Adrenal gland (tissue), 12 donors: ENCODE data around the gene IDH3G. TPM values are rescaled to one million over a fixed set of nuclear protein-coding genes. Genes with fewer than 3 reads are reported as not detected.

Experiments
- DNase-seq, 7 donors: peaks; one replicate each; pipeline ENCODE4 v3.0.0-alpha.2; 2019 to 2020
- H3K27ac ChIP-seq, 5 donors: fragments of 200-600 bp; sonication (generic) in 4 of 5; 1 replicate in 3 of 5; 2 replicates in 2 of 5; pipeline versions ENCODE4 v1.5.1 to v1.8.0; 2016 to 2020; ENCODE audit warnings: mild to moderate bottlenecking in 1 of 5
- H3K27me3 ChIP-seq: fragments of 200-600 bp; 2 replicates; pipeline ENCODE4 v1.8.0; 2021
- H3K36me3 ChIP-seq, 2 donors: fragments of 200-600 bp; replicated peaks in 1 of 2; 1 replicate in 1 of 2; 2 replicates in 1 of 2; pipeline versions ENCODE4 v1.5.1 to v1.8.0; 2018 to 2022
- H3K4me1 ChIP-seq, 2 donors: fragments of 200-600 bp; replicated peaks in 1 of 2; 1 replicate in 1 of 2; 2 replicates in 1 of 2; pipeline versions ENCODE4 v1.5.1 to v1.8.0; 2018 to 2021
- H3K4me3 ChIP-seq, 4 donors: fragments of 200-600 bp; sonication (generic) in 3 of 4; one replicate each; pipeline ENCODE4 v1.5.1; 2016 to 2018
- H3K9me3 ChIP-seq, 3 donors: fragments of 200-600 bp; sonication (generic) in 1 of 3; replicated peaks in 1 of 3; 1 replicate in 2 of 3; 2 replicates in 1 of 3; pipeline versions ENCODE4 v1.5.1 to v1.8.0; 2016 to 2021
- POLR2A ChIP-seq, 2 donors: fragments of 450-650 bp; IDR thresholded peaks; one replicate each; pipeline ENCODE4 v1.6.1; 2017; ENCODE audit warnings: antibody characterized with exemption in 2 of 2, mild to moderate bottlenecking in 2 of 2, moderate library complexity in 1 of 2
- WGBS, 4 donors: extraction: QIAGEN DNeasy Blood & Tissue Kit in 2 of 4; methylation state at CpG; one replicate each; pipeline versions ENCODE4 v1.1.5 to v1.1.7; 2013 to 2017; 5-methylcytosine and 5-hydroxymethylcytosine counted together
- intact Hi-C, 2 donors: fragments of 100-400 bp; cut with DNase I; formaldehyde crosslinking; loops; one replicate each; pipeline versions ENCODE4 v1.14.1 to v1.15.0; 2022 to 2023
- polyA plus RNA-seq, 3 donors: library from polyadenylated mRNA; stranded (reverse); fragments of 200-250 nt in 2 of 3; fragments of 350-450 nt in 1 of 3; fragmentation: Illumina TruSeq in 1 of 3; extraction: RNeasy Lipid Tissue Mini Kit (QIAGEN cat#74804) in 1 of 3; gene quantifications; one replicate each; pipeline ENCODE4 v1.2.3, GENCODE V29; 2013 to 2014
- total RNA-seq, 9 donors: library from RNA; depleted of rRNA in 4 of 9; stranded (reverse); fragments of >200 nt in 4 of 9; fragments of 120-200 nt in 1 of 9; fragmentation: NEBNext Ultra II Directional in 1 of 9; extraction: Animal tissue kit (Norgen Biotek cat#: 25700) in 1 of 9; gene quantifications; one replicate each; pipeline versions ENCODE4 v1.1.0 to v1.2.4, GENCODE V29; 2013 to 2023
- TF ChIP-seq, protein P1 (sequence below), 6 experiments: fragments of 450-650 bp in 4 of 6; fragments of 200-600 bp in 2 of 6; sonication (generic) in 1 of 6; IDR thresholded peaks; 1 replicate in 5 of 6; 2 replicates in 1 of 6; pipeline versions ENCODE4 v1.5.1 to v1.8.0; 2016 to 2021; ENCODE audit warnings: antibody characterized with exemption in 6 of 6, mild to moderate bottlenecking in 2 of 6, moderate library complexity in 1 of 6
- donor health status: healthy with polysubstance abuse.
- donor health status: Bipolar disorder and iron deficiency.
- donor health status: DM: yes; HTN: yes; CAD: no.
- donor health status: DM: no; HTN: no; CAD: no.
- donor health status: DM: no; HTN: no; CAD: no.
- donor health status: DM: yes; HTN: yes; CAD: no.

The IDH3G gene
- total and polyA plus RNA-seq, 12 donors, result 68.4 to 144 (median 85.2) TPM

DNA sequence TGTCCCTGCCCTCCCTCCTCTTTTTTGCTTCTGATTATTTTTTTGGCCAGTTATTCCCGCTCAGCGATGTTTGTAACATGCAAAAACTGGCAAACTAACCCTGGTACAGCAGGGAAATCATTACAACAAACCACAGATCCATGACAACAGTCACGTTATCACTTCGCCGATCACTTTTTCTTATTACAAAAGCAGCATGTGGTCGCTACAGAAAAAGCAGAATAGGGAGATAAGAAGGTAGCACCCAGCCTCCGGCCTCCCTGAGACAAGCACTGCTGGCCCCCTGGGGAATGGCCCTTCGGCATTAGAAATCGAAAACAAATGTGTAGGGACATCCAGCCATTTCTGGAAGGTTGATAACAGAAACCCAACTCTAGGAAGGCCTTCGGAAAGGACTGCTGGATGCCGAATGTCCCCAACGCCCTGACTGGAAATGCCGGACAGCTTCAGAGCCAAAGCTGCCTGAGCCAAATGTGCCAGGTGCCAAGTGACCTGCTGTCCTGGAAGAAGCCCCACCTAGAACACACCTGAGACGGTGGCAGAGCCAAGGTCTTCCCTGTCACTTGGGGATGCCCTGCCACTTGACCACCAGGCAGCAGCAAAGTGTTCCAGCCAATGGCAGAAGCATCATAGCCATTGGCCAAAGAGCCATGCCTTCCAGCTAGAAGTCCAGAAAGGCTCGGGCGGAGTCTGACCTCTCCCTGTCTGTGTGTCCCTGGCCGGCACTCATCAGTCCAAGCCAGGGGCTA, 2.9 kb downstream of the IDH3G start:
- no peak for DNase-seq
- TF ChIP-seq POLR2A (IDR thresholded peaks at IDR 0.05), result no peak
- TF ChIP-seq, protein P1, sequence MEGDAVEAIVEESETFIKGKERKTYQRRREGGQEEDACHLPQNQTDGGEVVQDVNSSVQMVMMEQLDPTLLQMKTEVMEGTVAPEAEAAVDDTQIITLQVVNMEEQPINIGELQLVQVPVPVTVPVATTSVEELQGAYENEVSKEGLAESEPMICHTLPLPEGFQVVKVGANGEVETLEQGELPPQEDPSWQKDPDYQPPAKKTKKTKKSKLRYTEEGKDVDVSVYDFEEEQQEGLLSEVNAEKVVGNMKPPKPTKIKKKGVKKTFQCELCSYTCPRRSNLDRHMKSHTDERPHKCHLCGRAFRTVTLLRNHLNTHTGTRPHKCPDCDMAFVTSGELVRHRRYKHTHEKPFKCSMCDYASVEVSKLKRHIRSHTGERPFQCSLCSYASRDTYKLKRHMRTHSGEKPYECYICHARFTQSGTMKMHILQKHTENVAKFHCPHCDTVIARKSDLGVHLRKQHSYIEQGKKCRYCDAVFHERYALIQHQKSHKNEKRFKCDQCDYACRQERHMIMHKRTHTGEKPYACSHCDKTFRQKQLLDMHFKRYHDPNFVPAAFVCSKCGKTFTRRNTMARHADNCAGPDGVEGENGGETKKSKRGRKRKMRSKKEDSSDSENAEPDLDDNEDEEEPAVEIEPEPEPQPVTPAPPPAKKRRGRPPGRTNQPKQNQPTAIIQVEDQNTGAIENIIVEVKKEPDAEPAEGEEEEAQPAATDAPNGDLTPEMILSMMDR (IDR thresholded peaks at IDR 0.05), result no peak
- Histone ChIP-seq H3K9me3 (no peaks in the 10 kb centered on the region), H3K27me3 (no peaks in the 10 kb centered on the region), H3K4me3 (no peak overlapping the region), H3K4me1 (peaks cover 5 to 18% of the 10 kb centered on the region in 2 donors), H3K36me3 (peaks cover 0 to 16% of the 10 kb centered on the region in 2 donors), H3K27ac (no peak overlapping the region)
- intact Hi-C loops, result no loop called here
- WGBS, 4 donors, result 82 to 90% (median 86%) methylated on average over 11 to 17 of the region's 17 CpGs

DNA sequence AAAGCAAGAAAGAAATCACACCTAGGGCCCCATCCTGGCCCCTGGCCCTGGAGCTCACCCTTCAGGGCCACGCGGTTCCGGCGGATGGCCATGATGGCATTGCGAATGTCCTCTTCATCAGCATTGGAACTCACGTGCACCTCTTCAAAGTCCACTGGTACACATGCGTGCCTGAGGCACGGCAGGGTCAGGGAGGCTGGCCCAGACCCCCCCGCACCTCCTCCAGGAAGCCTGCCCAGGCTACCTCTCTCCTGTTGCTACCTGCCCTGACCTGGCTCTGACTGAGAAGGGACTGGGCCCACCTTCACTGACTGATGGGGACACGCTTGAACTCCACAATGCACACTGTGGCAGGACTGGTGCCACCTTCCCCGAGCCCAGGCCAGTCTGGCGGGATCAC, 4.5 kb downstream of the IDH3G start:
- Histone ChIP-seq H3K27ac (no peak overlapping the region), H3K4me1 (peaks cover 5 to 10% of the 10 kb centered on the region in 2 donors), H3K9me3 (no peaks in the 10 kb centered on the region), H3K36me3 (peaks cover 0 to 29% of the 10 kb centered on the region in 2 donors), H3K27me3 (no peaks in the 10 kb centered on the region), H3K4me3 (no peak overlapping the region)
- 83 to 93% (median 91%) methylated on average over 8 to 12 of the region's 12 CpGs for whole genome bisulfite sequencing, 4 donors
- TF ChIP-seq POLR2A (IDR thresholded peaks at IDR 0.05), result no peak
- TF ChIP-seq, protein P1 (IDR thresholded peaks at IDR 0.05), result no peak
- DNase-seq, result no peak
- intact Hi-C loops, result no loop called here

DNA sequence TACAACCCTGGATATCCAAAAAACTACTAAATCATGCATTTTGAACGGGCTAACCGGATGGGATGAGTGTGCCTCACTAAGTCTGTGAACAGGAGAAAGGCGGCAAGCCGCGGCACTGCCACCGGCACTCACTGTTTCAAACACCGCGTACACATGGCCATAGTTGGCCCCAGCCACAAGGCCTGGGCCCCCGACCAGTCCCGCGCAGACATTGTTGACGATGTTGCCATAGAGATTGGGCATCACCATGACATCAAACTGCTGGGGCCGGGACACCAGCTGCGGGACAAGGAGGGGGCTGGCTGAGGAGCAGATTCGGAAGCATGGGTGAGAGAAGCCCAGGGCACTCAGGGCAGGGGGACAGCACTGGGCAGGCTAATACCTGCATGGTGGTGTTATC, 7.5 kb downstream of the IDH3G start:
- H3K27me3 ChIP-seq, result no peaks in the 10 kb centered on the region
- TF ChIP-seq, protein P1 (IDR thresholded peaks at IDR 0.05), result no peak
- TF ChIP-seq POLR2A (IDR thresholded peaks at IDR 0.05), result no peak
- H3K36me3 ChIP-seq, result peaks cover 0 to 29% of the 10 kb centered on the region in 2 donors
- DNase-seq, result no peak
- H3K9me3 ChIP-seq, result no peaks in the 10 kb centered on the region
- H3K4me3 ChIP-seq, result no peak overlapping the region
- no peak overlapping the region for H3K27ac ChIP-seq
- intact Hi-C loops, result no loop called here
- H3K4me1 ChIP-seq, result no peaks in the 10 kb centered on the region
- 80 to 92% (median 87%) methylated on average over 5 to 15 of the region's 15 CpGs for WGBS, 4 donors

DNA sequence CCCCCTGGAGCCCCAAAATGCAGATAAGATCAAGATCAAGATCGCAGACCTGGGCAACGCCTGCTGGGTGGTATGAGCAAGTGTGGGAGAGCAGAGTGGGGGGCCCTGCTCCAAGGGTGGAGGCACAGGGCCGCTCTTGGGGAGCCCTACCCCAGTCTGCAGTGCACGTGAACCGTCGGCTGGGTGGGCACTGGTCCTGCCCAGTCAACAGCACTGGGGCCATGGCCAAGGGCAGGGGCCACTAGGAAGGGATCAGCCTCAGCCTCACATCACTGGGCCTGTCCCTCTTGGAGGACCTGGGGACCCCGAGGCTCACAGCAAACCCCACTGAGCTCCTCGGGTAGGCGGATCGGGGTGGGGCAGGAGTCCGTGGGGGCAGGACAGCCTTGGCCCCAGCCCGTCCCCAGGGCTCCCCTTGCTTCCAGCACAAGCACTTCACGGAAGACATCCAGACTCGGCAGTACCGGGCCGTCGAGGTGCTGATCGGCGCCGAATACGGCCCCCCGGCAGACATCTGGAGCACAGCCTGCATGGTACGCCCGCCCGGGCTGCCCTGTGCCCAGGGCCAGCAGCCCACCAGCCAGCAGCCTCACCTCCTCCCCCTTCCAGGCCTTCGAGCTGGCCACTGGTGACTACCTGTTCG, 9.7 kb downstream of the IDH3G start:
- Histone ChIP-seq H3K4me1 (peaks cover 0 to 5% of the 10 kb centered on the region in 2 donors), H3K27ac (no peak overlapping the region), H3K36me3 (peaks cover 0 to 29% of the 10 kb centered on the region in 2 donors), H3K4me3 (no peak overlapping the region), H3K27me3 (no peaks in the 10 kb centered on the region), H3K9me3 (no peaks in the 10 kb centered on the region)
- DNase-seq, result no peak
- intact Hi-C loops, result no loop called here
- 90 to 94% (median 93%) methylated on average over 5 to 27 of the region's 27 CpGs; no CpG with 5 or more reads in 1 of the 4 donors for WGBS, 4 donors
- TF ChIP-seq, protein P1 (IDR thresholded peaks at IDR 0.05), result no peak
- no peak for TF ChIP-seq POLR2A (IDR thresholded peaks at IDR 0.05)
